ENCODE data around the gene BBX. TPM values are rescaled to one million over a fixed set of nuclear protein-coding genes. Genes with fewer than 3 reads are reported as not detected.
A peak's percentile ranks its signal among the peaks of the same experiment; 100 is the strongest.

Gene BBX
- total RNA-seq, 1 donor from 2014 or later: 41.3 TPM

DNA sequence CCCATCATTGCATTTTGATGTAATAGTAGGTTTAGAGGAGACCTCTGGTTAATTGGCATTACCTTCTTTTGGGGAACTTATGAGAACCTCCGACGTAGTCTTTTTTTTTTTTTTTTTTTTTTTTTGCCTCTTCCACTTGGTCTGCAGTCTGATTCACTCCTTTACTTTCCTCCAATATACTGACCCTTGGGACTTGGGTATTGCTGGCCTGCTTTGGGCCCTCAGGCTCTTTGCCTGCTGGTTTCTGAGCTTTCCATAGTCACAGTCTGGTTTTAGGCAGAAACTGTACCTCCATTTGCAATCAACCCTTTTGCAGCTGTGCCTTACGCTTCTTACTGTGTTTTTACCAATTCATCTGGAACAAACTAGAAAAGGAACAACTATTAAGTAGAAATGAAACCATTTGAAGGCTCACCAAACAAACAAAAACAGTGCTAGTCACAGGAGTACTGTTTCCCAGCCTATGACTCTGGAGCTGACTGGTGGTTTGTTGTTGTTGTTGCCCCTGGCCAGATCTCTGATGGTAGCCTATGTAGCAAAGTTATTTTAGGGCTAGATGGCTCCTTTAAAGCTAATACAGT, 272.8 kb downstream of the BBX start:
- intact Hi-C loops (cut with micrococcal nuclease): no loop called here
- TF ChIP-seq, protein P1, sequence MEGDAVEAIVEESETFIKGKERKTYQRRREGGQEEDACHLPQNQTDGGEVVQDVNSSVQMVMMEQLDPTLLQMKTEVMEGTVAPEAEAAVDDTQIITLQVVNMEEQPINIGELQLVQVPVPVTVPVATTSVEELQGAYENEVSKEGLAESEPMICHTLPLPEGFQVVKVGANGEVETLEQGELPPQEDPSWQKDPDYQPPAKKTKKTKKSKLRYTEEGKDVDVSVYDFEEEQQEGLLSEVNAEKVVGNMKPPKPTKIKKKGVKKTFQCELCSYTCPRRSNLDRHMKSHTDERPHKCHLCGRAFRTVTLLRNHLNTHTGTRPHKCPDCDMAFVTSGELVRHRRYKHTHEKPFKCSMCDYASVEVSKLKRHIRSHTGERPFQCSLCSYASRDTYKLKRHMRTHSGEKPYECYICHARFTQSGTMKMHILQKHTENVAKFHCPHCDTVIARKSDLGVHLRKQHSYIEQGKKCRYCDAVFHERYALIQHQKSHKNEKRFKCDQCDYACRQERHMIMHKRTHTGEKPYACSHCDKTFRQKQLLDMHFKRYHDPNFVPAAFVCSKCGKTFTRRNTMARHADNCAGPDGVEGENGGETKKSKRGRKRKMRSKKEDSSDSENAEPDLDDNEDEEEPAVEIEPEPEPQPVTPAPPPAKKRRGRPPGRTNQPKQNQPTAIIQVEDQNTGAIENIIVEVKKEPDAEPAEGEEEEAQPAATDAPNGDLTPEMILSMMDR (IDR thresholded peaks at IDR 0.05; ENCODE audit: borderline replicate concordance): no peak
- DNase-seq: no peak

DNA sequence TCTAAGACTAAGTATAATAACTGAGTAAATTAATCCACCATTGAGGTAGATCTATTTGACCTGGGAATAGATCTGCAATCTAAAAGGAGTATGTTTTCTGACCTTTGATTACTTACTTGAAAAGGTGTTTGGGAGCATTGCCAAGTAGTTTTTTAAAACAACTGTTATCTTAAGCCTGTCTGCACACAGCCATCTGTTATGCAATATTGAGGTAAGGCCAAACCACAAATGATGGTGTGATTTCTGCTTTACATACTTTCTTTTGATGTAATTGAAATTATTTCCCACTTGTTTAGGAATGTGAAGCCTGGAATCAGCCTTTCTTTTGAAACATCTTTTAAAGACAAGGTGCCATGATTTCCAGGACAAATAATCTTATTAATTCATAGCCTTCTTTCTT, 274.0 kb downstream of the BBX start:
- no peak overlapping the region for H3K4me3 ChIP-seq
- TF ChIP-seq, protein P1 (IDR thresholded peaks at IDR 0.05; ENCODE audit: borderline replicate concordance): no peak
- H3K9me3 ChIP-seq (replicated peaks): no peaks in the 10 kb centered on the region
- peaks cover 40% of the 10 kb centered on the region for H3K36me3 ChIP-seq
- H3K27me3 ChIP-seq (ENCODE audit: low read depth): no peaks in the 10 kb centered on the region
- peaks cover 29% of the 10 kb centered on the region for H3K4me1 ChIP-seq
- intact Hi-C loops (cut with micrococcal nuclease): no loop called here
- H3K27ac ChIP-seq (replicated peaks): no peak overlapping the region
- DNase-seq: no peak

More for the DNA sequence above, 272.8 kb downstream of the BBX start:
- H3K27ac ChIP-seq (replicated peaks): peak overlapping the region; percentile 63
- H3K9me3 ChIP-seq (replicated peaks): no peaks in the 10 kb centered on the region
- H3K4me1 ChIP-seq: peaks cover 29% of the 10 kb centered on the region
- no peak overlapping the region for H3K4me3 ChIP-seq
- H3K27me3 ChIP-seq (ENCODE audit: low read depth): no peaks in the 10 kb centered on the region
- H3K36me3 ChIP-seq: peaks cover 40% of the 10 kb centered on the region

DNA sequence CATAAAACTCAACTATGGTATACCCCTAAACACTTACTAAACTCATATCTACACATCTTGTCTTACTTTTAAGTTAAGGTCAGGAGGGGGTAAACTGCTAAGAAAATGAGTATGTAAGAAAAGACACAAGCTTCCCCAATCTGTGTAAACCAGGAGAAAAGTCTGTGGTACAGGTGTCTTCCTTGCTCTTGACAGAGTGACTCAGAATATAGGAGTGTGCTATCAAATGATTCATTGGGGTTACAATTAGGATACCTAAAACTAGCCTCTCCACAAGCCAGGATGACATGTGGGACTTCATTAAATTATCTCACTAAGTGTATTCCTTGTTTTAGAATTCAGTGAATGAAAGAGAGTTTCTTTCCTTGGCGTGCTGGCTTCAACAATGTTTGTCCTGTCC, 274.8 kb downstream of the BBX start:
- no peak overlapping the region for H3K27ac ChIP-seq (replicated peaks)

DNA sequence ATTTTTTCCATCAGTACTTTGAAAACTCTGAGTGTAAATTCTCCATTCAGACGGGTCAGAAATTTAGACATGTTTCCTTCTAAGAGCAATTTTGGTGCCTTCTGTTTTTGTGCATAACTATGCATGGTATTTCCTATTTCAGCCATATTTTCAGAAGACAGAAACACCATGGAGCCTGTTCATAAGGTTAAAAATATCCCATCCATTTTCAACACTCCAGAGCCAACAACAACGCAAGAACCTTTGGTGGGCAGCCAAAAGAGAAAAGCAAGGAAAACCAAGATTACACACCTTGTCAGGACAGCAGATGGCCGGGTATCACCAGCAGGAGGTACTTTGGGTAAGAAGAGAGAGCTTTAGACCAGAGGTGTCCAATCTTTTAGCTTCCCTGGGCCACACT, 275.6 kb downstream of the BBX start:
- no peak overlapping the region for H3K4me3 ChIP-seq
- peaks cover 45% of the 10 kb centered on the region for H3K36me3 ChIP-seq
- intact Hi-C loops (cut with micrococcal nuclease): no loop called here
- peaks cover 29% of the 10 kb centered on the region for H3K4me1 ChIP-seq
- DNase-seq: no peak
- no peak overlapping the region for H3K27ac ChIP-seq (replicated peaks)
- no peaks in the 10 kb centered on the region for H3K27me3 ChIP-seq (ENCODE audit: low read depth)
- no peaks in the 10 kb centered on the region for H3K9me3 ChIP-seq (replicated peaks)
- TF ChIP-seq, protein P1 (IDR thresholded peaks at IDR 0.05; ENCODE audit: borderline replicate concordance): no peak

More for the DNA sequence above, 274.8 kb downstream of the BBX start:
- TF ChIP-seq, protein P1 (IDR thresholded peaks at IDR 0.05; ENCODE audit: borderline replicate concordance): no peak
- Histone ChIP-seq H3K27me3 (ENCODE audit: low read depth) (no peaks in the 10 kb centered on the region), H3K4me1 (peaks cover 29% of the 10 kb centered on the region), H3K4me3 (no peak overlapping the region), H3K36me3 (peaks cover 43% of the 10 kb centered on the region), H3K9me3 (replicated peaks) (no peaks in the 10 kb centered on the region)
- DNase-seq: no peak
- intact Hi-C loops (cut with micrococcal nuclease): no loop called here

DNA sequence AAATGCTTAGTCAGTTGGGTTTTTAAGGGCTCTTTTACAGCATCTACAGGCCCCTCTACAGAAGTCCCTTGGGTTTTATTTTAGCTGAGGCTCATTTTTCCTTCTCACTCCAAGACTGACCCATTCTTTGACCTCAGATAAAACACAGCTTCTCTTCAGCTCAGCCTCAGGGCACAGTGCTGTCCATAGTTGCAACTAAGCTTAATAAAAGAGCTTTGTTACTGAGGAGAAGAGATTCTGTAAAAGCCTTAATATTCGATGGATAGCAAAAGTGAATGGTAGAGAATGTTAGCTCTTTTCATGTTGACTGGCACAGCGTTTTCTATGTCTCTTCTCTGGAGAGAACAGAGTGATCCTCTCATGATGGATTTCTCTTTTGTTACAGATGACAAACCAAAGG, 277.9 kb downstream of the BBX start:
- intact Hi-C loops (cut with micrococcal nuclease): no loop called here
- Histone ChIP-seq H3K36me3 (peaks cover 61% of the 10 kb centered on the region), H3K4me3 (no peak overlapping the region)

More for the DNA sequence above, 277.9 kb downstream of the BBX start:
- H3K27ac ChIP-seq (replicated peaks): no peak overlapping the region
- no peaks in the 10 kb centered on the region for H3K27me3 ChIP-seq (ENCODE audit: low read depth)
- DNase-seq: no peak
- peaks cover 28% of the 10 kb centered on the region for H3K4me1 ChIP-seq
- TF ChIP-seq, protein P1 (IDR thresholded peaks at IDR 0.05; ENCODE audit: borderline replicate concordance): no peak
- H3K9me3 ChIP-seq (replicated peaks): no peaks in the 10 kb centered on the region

Measured in left ventricle myocardium inferior (tissue), 1 donor.